22Rv1 (cell line): Measurements from ENCODE around the gene B4GALT3.

ENCODE experiments used
- CTCF ChIP-seq: fragments of 450-650 bp; IDR thresholded peaks from 2 replicates; pipeline ENCODE4 v1.5.1; 2017; ENCODE audit warnings: mild to moderate bottlenecking
- ZFX ChIP-seq: fragments of 450-650 bp; IDR thresholded peaks from 2 replicates; pipeline ENCODE4 v1.6.1; 2017; ENCODE audit warnings: antibody characterized with exemption, borderline replicate concordance

GRCh38 chr1:161182214-161182613 is 4.9 kb upstream of the B4GALT3 start:
- no peak for TF ChIP-seq CTCF
- TF ChIP-seq ZFX: no peak
